BE2C (cell line): ENCODE results near the gene SBF1.
"Not testable (repeated sequence)": the region's sequence is repeated elsewhere in the genome, so short reads cannot be mapped to it uniquely, and the experiment has no call there.

Source experiments
- DNase-seq: peaks from one replicate; pipeline ENCODE4 v3.0.0-alpha.2; 2020
- H3K27me3 ChIP-seq: fragments of 250-450 bp; sonication (Bioruptor Pico); 2 replicates; pipeline ENCODE4 v1.5.1; 2020; ENCODE audit warnings: mild to moderate bottlenecking
- H3K36me3 ChIP-seq: fragments of 250-450 bp; sonication (Bioruptor Pico); 2 replicates; pipeline ENCODE4 v1.5.1; 2020; ENCODE audit warnings: mild to moderate bottlenecking
- H3K4me1 ChIP-seq: fragments of 250-450 bp; sonication (Bioruptor Pico); 2 replicates; pipeline ENCODE4 v1.5.1; 2020
- H3K4me3 ChIP-seq: 2 replicates; pipeline ENCODE4 v1.5.1; 2011; ENCODE audit warnings: low read depth, low read length
- H3K9me3 ChIP-seq: fragments of 250-450 bp; sonication (Bioruptor Pico); 2 replicates; pipeline ENCODE4 v1.5.1; 2020
- TF ChIP-seq, protein P1 (sequence below): IDR thresholded peaks from 2 replicates; pipeline ENCODE4 v1.5.1; 2012; ENCODE audit warnings: mild to moderate bottlenecking, low read depth, low read length

The SBF1 gene

DNA sequence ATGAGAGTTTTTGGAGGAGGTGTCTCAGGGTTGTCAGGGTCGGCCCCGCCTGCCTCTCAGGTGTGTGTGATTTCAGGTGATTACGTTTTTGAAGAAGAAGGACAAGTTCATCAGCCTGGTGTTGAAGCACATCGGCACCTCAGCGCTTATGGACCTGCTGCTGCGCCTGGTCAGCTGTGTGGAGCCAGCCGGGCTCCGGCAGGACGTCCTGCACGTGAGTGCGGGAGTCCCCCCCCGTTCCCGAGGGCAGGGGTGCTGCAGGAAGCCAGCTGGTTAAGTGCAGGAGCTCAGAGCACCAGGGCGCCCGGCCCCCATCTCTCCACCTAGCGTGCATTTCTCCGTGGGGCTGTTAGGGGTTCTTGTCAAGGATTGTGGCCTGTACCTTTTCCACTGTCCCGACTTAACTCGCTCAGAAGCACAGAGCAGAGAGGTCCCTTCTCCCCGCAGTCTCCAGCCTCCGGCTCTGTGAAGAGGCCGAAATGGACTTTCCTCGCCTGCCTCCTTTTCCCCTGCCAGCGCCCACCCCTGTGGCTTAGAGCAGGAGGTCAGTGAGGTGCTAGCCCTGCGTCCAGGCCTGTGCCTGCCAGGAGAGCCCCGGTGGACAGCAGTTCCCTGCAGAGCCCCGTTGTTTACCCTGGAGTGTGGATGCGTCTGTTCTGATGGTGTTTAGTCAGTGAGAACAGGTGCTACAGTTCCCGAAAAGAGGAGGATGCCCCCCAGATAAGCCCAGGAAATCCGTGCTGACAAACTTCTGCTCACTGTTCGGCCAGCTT is 60.2 kb downstream of the SBF1 start:
- no peaks in the 10 kb centered on the region for H3K27me3 ChIP-seq
- H3K36me3 ChIP-seq = peaks cover 56% of the 10 kb centered on the region
- H3K4me3 ChIP-seq = no peak overlapping the region
- DNase-seq = no peak
- no peaks in the 10 kb centered on the region for H3K9me3 ChIP-seq
- H3K4me1 ChIP-seq = no peaks in the 10 kb centered on the region
- TF ChIP-seq, protein P1, sequence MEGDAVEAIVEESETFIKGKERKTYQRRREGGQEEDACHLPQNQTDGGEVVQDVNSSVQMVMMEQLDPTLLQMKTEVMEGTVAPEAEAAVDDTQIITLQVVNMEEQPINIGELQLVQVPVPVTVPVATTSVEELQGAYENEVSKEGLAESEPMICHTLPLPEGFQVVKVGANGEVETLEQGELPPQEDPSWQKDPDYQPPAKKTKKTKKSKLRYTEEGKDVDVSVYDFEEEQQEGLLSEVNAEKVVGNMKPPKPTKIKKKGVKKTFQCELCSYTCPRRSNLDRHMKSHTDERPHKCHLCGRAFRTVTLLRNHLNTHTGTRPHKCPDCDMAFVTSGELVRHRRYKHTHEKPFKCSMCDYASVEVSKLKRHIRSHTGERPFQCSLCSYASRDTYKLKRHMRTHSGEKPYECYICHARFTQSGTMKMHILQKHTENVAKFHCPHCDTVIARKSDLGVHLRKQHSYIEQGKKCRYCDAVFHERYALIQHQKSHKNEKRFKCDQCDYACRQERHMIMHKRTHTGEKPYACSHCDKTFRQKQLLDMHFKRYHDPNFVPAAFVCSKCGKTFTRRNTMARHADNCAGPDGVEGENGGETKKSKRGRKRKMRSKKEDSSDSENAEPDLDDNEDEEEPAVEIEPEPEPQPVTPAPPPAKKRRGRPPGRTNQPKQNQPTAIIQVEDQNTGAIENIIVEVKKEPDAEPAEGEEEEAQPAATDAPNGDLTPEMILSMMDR = no peak

DNA sequence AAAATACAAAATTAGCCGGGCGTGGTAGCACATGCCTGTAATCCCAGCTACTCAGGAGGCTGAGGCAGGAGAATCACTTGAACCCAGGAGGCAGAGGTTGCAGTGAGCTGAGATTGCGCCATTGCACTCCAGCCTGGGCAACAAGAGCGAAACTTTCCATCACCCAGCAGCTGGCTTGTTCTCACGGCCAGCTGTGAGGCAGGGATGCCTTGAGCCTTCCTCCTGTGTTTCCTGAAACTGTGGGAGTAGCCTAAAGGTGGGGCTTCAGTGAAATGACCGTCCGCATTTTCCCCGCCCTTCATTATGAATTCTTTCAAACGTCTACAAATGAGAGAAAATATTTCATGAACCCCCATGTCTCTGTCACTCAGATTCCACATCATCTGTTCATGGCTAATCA is 65.9 kb downstream of the SBF1 start:
- not testable (repeated sequence) for H3K9me3 ChIP-seq, H3K4me1 ChIP-seq, DNase-seq, H3K27me3 ChIP-seq, H3K4me3 ChIP-seq
- H3K36me3 ChIP-seq = peaks cover 40% of the 10 kb centered on the region

DNA sequence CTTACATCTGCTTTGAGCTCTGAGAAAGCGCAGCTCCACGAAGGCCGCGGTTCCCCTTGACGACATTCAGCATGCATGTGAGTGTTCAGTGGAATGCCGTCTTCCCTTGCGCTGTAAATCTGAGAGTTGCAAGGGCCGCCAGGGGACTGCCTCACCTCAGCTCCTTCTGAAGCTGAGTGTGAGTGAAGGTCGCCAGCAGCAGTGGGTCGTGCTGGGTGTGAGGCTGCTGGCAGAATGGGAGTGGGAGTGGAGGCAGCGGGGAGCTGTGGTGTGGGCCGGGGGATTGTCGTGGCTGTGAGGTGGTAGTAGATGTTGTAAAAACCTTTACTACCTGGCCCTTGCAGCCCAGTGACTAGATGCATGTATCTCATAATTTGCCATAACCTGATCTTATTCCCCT is 66.5 kb downstream of the SBF1 start:
- H3K9me3 ChIP-seq = no peaks in the 10 kb centered on the region
- H3K36me3 ChIP-seq = peaks cover 36% of the 10 kb centered on the region
- peaks cover 4% of the 10 kb centered on the region; the same call in 1 of the 2 replicates for H3K4me1 ChIP-seq
- H3K27me3 ChIP-seq = no peaks in the 10 kb centered on the region
- H3K4me3 ChIP-seq = no peak overlapping the region
- TF ChIP-seq, protein P1 = no peak
- DNase-seq = no peak

DNA sequence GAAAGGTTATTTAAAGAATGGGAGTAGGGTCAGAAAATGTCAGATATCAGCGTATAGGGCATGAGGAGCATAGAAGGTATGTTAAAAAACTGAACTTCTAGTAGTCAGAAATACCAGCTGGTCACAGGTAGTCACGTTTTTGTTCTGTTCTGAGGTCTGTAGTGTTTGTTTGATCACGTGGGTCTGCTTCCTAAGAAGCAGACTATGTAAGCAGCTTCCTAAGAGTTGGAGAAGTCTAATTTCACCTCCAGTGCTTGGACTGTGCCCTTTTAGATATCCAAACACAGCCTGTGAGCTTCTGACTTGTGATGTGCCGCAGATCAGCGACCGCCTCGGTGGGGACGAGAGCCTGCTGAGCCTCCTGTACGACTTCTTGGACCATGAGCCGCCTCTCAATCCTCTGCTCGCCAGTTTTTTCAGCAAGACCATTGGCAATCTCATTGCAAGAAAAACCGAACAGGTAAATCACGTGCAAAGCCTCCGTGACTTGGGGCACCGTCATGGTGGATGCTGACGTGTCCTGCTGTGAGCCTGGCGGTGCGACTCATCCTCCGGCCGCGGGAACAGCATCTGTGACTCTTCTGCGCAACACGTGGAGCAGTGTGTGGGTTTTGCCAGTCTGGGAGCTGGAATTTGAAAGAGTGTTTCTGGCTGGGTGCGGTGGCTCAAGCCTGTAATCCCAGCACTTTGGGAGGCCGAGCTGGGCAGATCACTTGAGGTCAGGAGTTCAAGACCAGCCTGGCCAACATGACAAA is 68.2 kb downstream of the SBF1 start:
- H3K4me3 ChIP-seq = no peak overlapping the region
- TF ChIP-seq, protein P1 = no peak
- H3K4me1 ChIP-seq = peaks cover 4% of the 10 kb centered on the region; the same call in 1 of the 2 replicates
- DNase-seq = no peak
- no peaks in the 10 kb centered on the region for H3K9me3 ChIP-seq
- H3K36me3 ChIP-seq = peaks cover 36% of the 10 kb centered on the region
- H3K27me3 ChIP-seq = no peaks in the 10 kb centered on the region

DNA sequence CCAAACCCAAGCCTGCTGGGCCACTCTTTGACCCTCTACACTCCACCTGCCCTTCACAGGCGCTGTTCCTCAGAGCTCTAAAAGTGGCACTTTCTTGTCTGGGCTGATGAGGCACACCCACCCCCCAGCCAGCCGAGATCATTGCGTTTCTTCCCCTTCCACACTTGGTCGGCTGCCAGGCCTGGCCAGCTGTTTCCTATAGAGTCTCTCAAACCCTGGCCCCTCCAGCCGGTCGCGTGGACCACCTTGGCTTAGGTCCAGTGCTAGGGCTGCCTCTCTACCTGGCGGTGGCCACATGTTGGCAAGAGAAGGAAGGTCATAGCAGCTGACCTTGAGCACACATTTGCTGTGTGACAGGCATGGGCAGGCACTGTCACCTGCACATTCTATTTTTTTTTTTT is 71.1 kb downstream of the SBF1 start:
- H3K4me1 ChIP-seq = peaks cover 4% of the 10 kb centered on the region; the same call in 1 of the 2 replicates
- peaks cover 27% of the 10 kb centered on the region for H3K36me3 ChIP-seq
- no peaks in the 10 kb centered on the region for H3K9me3 ChIP-seq
- no peak overlapping the region for H3K4me3 ChIP-seq
- TF ChIP-seq, protein P1 = no peak
- DNase-seq = peak; percentile 70
- no peaks in the 10 kb centered on the region for H3K27me3 ChIP-seq

DNA sequence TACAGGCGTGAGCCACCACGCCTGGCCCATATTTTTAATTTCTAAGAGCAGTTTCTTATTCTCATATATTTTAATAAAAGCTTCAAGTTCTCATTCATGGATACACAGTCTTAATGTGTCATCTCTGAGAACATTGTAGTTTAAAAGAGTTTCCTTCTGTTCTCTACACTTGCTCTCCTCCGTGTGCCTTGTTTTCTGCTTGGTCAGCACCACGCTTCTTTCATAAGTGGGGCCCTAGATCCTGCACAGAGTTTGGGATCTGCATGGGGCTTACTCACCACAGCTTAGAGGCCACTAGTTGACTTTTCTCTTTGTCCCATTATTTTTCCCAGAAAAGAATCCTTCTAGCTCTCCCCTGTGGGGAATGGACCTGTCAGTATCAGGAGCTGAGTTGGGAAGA is 72.9 kb downstream of the SBF1 start:
- no peaks in the 10 kb centered on the region for H3K27me3 ChIP-seq
- DNase-seq = no peak
- no peaks in the 10 kb centered on the region for H3K9me3 ChIP-seq
- peaks cover 18% of the 10 kb centered on the region for H3K36me3 ChIP-seq
- TF ChIP-seq, protein P1 = no peak
- peaks cover 4% of the 10 kb centered on the region; the same call in 1 of the 2 replicates for H3K4me1 ChIP-seq
- H3K4me3 ChIP-seq = no peak overlapping the region
